DMS53 (cell line): ENCODE results near the gene HS6ST3.
"Not testable (repeated sequence)": the region's sequence is repeated elsewhere in the genome, so short reads cannot be mapped to it uniquely, and the experiment has no call there.

Experiments
- DNase-seq: peaks from one replicate; lab custom pipeline; 2025; lab: John Stamatoyannopoulos, UW

HS6ST3 gene

GRCh38 chr13:96444676-96445075, 354.8 kb downstream of the HS6ST3 start:
- DNase-seq, result no peak

- no peak for DNase-seq
Measured at GRCh38 chr13:96449920-96450319, 360.0 kb downstream of the HS6ST3 start.

GRCh38 chr13:96450326-96451020, 360.6 kb downstream of the HS6ST3 start:
- no peak for DNase-seq

- no peak for DNase-seq
Measured at GRCh38 chr13:96454466-96454865, 364.6 kb downstream of the HS6ST3 start.

GRCh38 chr13:96460609-96461008, 370.7 kb downstream of the HS6ST3 start:
- DNase-seq, result no peak

GRCh38 chr13:96473526-96474180, 383.7 kb downstream of the HS6ST3 start:
- DNase-seq, result no peak

GRCh38 chr13:96474181-96474557, 384.3 kb downstream of the HS6ST3 start:
- no peak for DNase-seq

DNA sequence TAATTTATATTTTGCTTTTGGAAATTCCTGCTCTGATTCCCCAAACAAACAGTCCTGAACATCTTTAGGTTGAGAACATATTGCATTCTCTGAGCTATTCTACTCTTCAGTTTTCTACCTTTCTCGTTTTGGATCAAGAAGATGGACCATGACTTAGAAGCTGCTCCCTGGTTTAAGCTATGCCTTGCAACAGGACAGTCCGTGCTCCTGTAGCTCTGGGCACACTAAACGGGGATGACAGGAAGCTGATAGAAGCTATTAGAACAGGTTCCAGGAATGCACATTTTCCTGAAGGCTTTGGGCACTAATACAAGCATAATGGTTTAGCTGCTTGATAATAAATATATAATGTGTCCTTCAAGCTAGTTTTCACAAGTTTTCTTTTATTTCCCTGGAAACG, 385.2 kb downstream of the HS6ST3 start:
- DNase-seq, result no peak

DNA sequence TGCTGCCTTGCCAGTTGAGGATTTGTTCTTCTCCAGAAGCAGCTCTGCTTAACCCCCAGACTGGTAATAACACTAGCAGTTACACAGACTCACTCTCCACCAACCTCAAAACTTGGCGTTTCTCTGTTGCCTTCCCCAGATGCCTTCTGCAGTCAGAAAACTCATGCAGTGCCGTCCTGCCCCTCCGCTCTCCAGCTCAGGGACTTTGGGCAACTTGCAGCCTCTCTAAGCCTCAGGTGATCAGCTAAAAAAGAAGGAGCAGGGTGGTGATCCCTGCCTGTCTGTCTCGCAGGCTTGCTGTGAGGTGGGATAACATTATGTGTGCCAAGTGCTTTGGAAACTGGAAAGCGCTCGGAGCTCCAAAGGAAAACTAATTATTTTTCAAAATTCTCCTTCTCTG, 391.6 kb downstream of the HS6ST3 start:
- no peak for DNase-seq

DNA sequence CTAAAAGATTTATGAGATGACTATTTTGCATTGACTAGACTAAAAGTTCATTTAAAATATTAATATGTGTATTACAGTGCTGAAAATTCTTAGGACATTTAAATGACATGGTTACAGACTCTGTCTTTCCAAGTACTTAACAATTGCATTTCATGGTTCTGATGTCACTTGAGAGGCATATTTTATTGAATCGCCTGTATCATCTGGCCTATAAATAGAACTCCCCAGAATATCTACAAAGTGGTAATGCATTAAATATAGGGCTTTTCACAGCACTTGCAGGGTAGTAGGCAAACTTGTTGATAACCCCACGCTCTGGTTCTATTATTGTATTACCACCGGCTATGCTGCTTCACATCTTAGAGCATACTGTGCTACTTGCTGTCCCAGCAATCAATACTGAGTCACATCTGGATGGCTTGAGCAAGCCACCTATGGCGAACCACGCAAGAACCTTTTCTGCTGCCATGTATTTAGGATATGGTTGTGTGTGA, 400.6 kb downstream of the HS6ST3 start:
- DNase-seq, result no peak

DNA sequence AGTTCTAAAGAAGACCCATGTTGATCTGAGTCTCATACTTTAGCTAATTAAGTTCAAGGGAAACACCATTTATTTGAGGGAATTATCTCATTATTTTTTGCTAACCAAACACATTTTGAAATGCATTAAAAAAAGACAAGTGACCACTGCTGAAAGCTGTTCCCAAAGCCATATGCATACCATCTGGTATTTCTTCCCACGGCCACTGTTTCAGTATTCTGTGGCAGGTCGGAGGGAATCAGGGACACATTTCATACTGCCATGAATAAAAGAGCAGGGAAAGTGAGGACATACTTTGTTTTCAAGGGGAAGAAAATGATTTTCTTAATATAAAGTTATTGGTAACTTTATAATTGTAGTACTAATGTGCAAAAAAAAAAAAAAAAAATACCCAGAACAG, 401.2 kb downstream of the HS6ST3 start:
- no peak for DNase-seq

DNA sequence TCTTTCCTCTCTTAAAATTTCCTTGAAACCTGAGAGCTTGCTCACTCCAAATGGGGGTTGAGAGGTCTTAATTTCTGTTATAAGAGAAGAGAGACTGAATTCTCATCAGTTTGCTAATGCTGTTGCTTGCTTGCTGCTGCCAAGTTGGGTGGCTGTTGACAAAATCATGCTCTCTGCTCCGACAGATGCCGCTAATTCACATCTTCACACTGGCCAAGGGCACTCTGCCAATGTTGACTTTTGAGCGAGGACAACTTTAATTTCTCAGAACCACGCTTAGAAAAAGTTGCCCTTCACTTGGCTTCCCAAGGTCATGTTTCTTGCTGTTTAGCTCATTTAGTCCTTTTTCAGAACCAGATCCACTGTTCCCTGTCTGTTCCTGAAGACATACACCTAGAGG, 402.9 kb downstream of the HS6ST3 start:
- no peak for DNase-seq

GRCh38 chr13:96499656-96500055, 409.7 kb downstream of the HS6ST3 start:
- no peak for DNase-seq

- no peak for DNase-seq
Measured at GRCh38 chr13:96500953-96501352, 411.0 kb downstream of the HS6ST3 start.

GRCh38 chr13:96503481-96503880, 413.6 kb downstream of the HS6ST3 start:
- no peak for DNase-seq

DNA sequence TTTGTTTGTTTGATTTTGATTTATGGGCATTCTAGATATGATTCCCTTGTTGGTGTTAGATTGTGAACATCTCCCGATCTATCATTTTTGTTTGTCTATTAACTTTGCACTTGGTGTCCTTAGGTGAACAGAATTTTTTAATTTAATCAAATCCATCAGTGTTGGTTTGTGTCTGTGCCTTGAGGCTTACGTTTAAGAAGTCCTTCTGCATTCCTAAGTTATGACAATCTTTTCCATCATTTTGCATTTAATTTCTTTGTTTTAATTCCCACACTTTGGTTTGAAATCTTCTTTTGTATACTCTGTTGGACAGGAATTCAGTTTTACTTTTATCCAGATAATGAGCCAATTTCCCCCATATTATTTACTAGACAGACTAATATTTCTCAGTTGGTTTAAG, 421.7 kb downstream of the HS6ST3 start:
- DNase-seq, result no peak

GRCh38 chr13:96519380-96519779, 429.5 kb downstream of the HS6ST3 start:
- DNase-seq, result no peak

DNA sequence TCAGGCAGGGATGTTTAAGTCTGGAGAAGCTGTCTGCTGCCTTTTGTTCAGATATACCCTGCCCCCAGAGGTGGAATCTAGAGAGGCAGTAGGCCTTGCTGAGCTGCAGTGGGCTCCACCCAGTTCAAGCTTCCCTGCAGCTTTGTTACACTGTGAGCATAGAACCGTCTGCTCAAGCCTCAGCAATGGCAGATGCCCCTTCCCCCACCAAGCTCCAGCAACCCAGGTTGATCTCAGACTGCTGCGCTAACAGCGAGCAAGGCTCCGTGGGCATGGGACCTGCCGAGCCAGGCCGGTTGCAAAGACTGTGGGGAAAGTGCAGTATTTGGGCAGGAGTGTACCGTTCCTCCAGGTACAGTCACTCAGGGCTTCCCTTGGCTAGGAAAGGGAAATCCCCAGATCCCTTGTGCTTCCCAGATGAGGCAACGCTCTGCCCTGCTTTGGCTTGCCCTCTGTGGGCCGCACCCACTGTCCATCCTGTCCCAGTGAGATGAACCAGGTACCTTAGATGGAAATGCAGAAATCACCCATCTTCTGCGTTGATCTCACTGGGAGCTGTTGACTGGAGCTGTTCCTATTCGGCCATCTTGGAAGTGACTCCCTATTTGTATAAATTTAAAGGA, 434.6 kb downstream of the HS6ST3 start:
- DNase-seq, result not testable (repeated sequence)

DNA sequence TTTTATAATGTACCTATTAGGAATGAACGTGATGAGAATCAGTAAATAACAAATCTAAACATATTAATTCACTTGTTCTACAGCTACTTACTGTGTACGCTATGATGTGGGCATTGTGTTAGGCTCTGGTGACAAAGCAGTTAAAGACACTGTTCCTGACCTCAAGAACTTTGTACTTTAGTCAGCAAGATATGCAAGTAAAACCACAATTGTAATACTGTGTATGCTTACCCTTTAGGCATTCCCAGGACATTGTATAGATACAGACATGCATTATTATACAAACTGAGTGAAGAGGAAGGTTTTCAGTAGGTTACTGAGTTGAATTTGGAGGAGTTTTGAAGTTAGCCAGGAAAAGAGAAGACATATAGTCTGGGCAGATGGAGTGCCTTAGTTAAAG, 435.8 kb downstream of the HS6ST3 start:
- DNase-seq, result no peak

DNA sequence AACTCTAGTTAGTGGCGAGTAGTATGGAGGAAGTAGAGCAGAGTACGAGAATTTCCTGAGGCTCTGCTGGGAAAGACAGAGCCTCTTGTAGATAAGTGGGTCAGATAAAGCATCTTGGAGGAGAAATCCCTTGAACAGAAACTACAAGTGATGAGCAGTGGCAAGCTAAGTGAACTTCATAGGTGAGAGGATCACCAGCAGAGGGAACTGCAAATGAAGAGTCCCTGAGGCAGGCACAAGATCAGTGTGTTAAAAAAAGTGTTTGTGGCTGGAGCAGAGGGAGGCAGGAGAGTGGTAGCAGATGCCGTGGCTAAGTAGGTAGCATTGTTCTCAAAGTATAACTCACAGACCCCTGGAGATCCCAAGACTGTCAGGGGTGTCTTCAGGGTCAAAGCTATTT, 437.6 kb downstream of the HS6ST3 start:
- no peak for DNase-seq

DNA sequence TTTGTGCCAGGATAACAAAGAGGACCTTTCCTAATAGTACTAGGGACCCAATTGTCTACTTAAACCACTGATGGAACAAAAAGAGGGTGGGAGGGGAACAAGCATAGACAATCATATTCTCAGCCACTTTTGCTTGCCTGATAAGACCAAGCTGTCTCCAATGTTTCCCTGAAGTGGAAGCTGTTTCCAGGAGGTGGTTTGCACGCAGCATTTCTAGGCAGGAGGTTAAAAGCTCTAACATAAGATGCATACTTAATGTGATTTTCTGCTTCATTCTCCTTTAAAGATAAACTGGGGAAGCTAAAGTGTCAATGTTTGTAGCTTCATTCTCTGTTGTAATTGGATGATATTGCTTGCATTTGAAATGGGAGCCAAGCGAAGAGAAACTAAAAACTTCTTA, 442.9 kb downstream of the HS6ST3 start:
- DNase-seq, result no peak

GRCh38 chr13:96533408-96533807, 443.5 kb downstream of the HS6ST3 start:
- no peak for DNase-seq

GRCh38 chr13:96539791-96540190, 449.9 kb downstream of the HS6ST3 start:
- DNase-seq, result no peak
